Liver (tissue), 3 donors: ENCODE results near the gene BAZ2B.

Experiments used
- ATF3 ChIP-seq: IDR thresholded peaks from 2 replicates; pipeline ENCODE4 v1.6.1; 2016; ENCODE audit warnings: antibody characterized with exemption
- EGR1 ChIP-seq, 2 donors: IDR thresholded peaks; 2 replicates each; pipeline ENCODE4 v1.6.1; 2016 to 2018; ENCODE audit warnings: antibody characterized with exemption in 2 of 2, low read depth in 2 of 2
- HNF4G ChIP-seq: IDR thresholded peaks from 2 replicates; pipeline ENCODE4 v1.6.1; 2016; ENCODE audit warnings: antibody characterized with exemption
- JUND ChIP-seq, 2 donors: IDR thresholded peaks; 2 replicates each; pipeline ENCODE4 v1.6.1; 2016; ENCODE audit warnings: antibody characterized with exemption in 2 of 2
- MAX ChIP-seq: IDR thresholded peaks from 2 replicates; pipeline ENCODE4 v1.6.1; 2016; ENCODE audit warnings: antibody characterized with exemption
- TF ChIP-seq, protein P1 (sequence below): fragments of 150-350 bp; IDR thresholded peaks from 2 replicates; pipeline ENCODE4 v1.5.1; 2017; ENCODE audit warnings: improper control_type of control experiment, low read depth, low read length; ENCODE audit not compliant: missing input control
- donor health status: healthy.
- donor health status: healthy.

GRCh38 chr2:159501743-159502142 is 114.6 kb downstream of the BAZ2B start:
- no peak for TF ChIP-seq MAX
- TF ChIP-seq, protein P1, sequence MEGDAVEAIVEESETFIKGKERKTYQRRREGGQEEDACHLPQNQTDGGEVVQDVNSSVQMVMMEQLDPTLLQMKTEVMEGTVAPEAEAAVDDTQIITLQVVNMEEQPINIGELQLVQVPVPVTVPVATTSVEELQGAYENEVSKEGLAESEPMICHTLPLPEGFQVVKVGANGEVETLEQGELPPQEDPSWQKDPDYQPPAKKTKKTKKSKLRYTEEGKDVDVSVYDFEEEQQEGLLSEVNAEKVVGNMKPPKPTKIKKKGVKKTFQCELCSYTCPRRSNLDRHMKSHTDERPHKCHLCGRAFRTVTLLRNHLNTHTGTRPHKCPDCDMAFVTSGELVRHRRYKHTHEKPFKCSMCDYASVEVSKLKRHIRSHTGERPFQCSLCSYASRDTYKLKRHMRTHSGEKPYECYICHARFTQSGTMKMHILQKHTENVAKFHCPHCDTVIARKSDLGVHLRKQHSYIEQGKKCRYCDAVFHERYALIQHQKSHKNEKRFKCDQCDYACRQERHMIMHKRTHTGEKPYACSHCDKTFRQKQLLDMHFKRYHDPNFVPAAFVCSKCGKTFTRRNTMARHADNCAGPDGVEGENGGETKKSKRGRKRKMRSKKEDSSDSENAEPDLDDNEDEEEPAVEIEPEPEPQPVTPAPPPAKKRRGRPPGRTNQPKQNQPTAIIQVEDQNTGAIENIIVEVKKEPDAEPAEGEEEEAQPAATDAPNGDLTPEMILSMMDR, result no peak
- TF ChIP-seq HNF4G, result no peak
- no peak for TF ChIP-seq ATF3
- no peak for TF ChIP-seq EGR1 (IDR thresholded peaks at IDR 0.05; ENCODE audit: low read depth in 2 of 2)
- no peak for TF ChIP-seq JUND (IDR thresholded peaks at IDR 0.05)
